ENCODE results near the gene LCT.

LCT gene

DNA sequence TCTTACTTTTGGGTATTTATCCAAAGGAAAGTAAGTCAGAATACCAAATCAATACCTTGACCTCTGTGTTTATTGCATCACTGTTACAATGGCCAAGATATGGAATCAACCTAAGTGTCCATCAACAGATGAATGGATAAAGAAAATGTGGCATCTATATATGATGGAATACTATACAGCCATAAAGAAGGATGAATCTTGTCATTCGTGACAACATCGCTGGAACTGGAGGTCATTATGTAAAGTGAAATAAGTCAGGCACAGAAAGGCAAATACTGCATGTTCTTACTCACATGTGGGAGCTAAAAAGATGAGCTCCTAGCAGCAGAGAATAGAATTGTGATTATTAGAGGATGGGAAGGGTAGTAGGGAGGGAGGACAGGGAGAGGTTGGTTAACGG, 34.6 kb downstream of the LCT start:
- DNase-seq (ENCODE audit: extremely low spot score), result no peak
- ChIA-PET CTCF (interaction anchor here (1.4 to 8.3 kb wide), 4 partner anchors 8 to 14 kb away, joined by 3 to 187 read pairs (median 6); no protein-coding TSS in a partner anchor), POLR2A (no interaction called here)
- TF ChIP-seq, protein P1, sequence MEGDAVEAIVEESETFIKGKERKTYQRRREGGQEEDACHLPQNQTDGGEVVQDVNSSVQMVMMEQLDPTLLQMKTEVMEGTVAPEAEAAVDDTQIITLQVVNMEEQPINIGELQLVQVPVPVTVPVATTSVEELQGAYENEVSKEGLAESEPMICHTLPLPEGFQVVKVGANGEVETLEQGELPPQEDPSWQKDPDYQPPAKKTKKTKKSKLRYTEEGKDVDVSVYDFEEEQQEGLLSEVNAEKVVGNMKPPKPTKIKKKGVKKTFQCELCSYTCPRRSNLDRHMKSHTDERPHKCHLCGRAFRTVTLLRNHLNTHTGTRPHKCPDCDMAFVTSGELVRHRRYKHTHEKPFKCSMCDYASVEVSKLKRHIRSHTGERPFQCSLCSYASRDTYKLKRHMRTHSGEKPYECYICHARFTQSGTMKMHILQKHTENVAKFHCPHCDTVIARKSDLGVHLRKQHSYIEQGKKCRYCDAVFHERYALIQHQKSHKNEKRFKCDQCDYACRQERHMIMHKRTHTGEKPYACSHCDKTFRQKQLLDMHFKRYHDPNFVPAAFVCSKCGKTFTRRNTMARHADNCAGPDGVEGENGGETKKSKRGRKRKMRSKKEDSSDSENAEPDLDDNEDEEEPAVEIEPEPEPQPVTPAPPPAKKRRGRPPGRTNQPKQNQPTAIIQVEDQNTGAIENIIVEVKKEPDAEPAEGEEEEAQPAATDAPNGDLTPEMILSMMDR (IDR thresholded peaks at IDR 0.05; ENCODE audit: control extremely low read depth, extremely low read depth, low read depth, missing control alignments), result no peak

DNA sequence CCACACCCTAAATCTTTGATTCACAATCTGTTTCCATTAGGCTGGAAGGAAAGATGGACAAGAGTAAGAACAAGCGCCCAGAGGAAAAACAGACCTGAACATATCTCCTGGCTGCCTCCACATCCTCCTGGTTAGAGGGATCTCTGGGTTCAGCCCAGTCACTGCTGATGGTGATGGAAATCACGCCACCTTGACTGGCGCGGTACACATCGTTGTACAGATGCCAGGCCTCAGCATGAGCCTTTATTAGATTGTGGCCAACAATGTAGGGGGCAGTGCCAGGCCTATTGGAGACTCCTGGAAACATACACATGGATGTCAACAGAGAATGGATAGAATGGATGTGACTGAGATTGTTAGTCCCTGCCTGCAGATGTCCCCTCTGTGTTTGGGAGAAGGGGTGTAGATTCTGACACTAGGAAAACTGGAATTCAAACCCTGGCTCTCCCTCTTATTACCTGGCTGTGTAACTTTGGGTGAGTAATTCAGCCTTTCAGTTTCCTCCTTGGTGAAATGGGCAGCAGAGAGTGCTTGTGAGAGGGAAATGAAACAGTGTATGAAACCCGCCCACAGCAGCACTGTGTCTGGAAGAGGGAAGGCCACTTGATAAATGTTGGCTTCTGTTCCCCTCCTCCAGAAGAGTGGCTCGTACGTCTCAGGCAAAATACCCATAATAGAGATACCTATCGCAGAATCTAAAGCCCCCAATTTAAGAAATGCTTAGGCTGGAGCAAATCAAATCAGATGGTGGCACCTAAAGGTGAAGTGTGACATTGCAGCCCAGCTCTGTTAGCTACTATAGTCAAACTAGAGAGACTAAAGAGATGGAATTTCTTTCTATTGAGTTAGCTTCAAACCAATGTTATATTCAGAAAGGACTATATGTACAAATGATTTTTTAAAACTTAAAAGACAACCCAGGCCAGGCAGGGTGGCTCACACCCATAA, 36.2 kb downstream of the LCT start:
- DNase-seq (ENCODE audit: extremely low spot score), result no peak
- CTCF ChIA-PET, result interaction anchor here (1.1 to 8.3 kb wide), 3 partner anchors 8 to 584 kb away, joined by 3 to 187 read pairs (median 4); no protein-coding TSS in a partner anchor
- TF ChIP-seq, protein P1 (IDR thresholded peaks at IDR 0.05; ENCODE audit: control extremely low read depth, extremely low read depth, low read depth, missing control alignments), result no peak
- POLR2A ChIA-PET, result no interaction called here

DNA sequence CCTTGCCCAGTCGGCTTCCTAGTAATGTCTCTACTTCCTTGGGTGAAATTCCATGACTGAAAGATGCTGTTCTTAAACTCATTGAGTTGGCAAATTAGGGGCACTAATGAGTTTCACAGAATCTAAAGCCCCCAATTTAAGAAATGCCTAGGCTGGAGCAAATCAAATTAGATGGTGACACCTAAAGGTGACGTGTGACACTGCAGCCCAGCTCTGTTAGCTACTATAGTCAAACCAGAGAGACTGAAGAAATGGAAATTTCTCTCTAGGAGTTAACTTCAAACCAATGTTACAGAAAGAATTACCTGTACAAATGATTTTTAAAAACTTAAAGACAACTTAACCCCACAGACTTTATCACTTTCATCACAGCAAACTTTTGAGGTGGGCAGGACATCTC, 37.2 kb downstream of the LCT start:
- ChIA-PET POLR2A (no interaction called here), CTCF (interaction anchor here (1.4 to 8.3 kb wide), 4 partner anchors 13 to 795 kb away, joined by 4 to 187 read pairs (median 77); no protein-coding TSS in a partner anchor)
- TF ChIP-seq, protein P1 (IDR thresholded peaks at IDR 0.05; ENCODE audit: control extremely low read depth, extremely low read depth, low read depth, missing control alignments), result no peak
- no peak for DNase-seq (ENCODE audit: extremely low spot score)

DNA sequence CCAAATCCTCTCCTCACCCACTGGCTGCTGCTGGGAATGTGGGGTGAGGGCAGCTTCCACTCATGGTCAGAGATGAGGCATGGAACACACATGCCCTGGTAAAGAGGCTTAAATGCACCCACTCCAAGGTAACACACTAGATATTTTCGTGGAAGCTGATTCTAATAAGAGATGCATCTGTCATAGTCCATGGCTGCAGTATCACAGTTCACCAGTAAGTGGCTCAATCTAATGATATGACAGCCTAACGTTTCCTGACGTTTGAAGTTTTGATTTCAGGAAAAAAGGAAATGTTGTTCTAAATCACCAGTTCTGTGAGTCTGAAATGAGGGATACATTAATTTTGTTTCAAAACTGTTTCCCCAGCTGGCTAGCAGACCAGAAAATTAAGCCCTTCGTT, 38.2 kb downstream of the LCT start:
- ChIA-PET POLR2A (no interaction called here), CTCF (interaction anchor here (1.1 to 8.3 kb wide), 19 partner anchors 14 to 794 kb away, joined by 3 to 187 read pairs (median 4); partner anchors contain the start of gene MCM6)
- TF ChIP-seq, protein P1 (IDR thresholded peaks at IDR 0.05; ENCODE audit: control extremely low read depth, extremely low read depth, low read depth, missing control alignments), result no peak
- no peak for DNase-seq (ENCODE audit: extremely low spot score)

DNA sequence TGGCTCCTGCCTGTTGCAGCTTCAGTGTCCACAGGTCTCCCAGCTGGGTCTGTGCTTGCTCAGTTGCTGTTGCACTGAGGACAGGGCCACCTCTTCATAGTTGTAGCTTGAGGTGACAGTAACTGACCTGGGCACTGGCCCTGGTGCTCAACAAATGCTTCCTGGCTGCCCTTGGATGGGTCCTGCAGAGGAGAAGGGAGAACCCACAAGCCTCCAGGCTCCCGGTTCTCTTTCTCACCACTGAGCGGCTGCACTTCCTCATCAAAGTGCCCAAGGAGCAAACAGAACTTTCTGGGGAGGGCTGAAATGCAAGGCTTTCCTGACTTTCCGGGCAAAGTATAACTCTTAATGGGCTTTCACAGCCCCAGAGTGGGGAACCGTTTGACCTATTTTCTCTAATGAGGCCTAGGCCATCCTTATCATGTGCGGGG, 38.7 kb downstream of the LCT start:
- TF ChIP-seq, protein P1 (IDR thresholded peaks at IDR 0.05; ENCODE audit: control extremely low read depth, extremely low read depth, low read depth, missing control alignments), result no peak
- POLR2A ChIA-PET, result no interaction called here

DNA sequence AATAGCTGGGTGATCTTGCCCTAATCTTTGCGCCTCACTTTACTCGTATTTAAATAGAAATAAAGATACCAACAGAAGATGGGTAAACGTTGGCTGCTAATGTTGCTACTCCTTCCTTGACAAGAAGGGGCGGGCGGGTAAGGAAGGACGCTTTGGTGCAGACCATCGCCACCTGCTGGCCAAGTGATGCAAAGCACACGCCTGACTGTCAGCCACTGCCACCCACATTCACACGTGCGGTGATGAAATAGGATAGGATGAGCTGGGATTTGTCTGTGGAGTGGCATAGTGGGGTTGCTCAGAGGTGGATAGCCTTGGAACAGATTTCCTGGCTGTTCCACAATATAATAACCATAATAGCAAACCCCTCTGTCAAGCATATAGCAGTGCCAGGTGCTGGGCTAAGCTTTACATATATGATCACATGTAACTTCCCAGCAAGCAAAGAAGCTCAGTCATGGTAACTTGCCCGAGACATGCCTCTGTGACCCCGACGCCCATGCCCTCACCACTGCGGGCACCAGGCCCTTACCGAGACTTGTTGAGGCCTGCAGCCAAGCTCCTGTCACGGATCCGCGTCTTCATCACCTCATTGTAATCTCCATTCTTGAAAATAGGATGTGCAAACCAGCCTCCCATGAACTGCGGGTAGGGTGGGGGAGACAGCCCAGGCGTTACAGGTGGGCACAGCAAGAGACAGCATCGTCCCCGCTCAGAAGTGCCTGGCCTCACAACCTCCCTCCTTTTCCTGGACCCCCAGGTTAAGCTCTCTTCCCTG, 39.3 kb downstream of the LCT start:
- peak; percentile 86 for DNase-seq (ENCODE audit: extremely low spot score)
- TF ChIP-seq, protein P1 (IDR thresholded peaks at IDR 0.05; ENCODE audit: control extremely low read depth, extremely low read depth, low read depth, missing control alignments), result peak; percentile 99
- CTCF ChIA-PET, result interaction anchor here (0.6 to 8.3 kb wide), 56 partner anchors 14 to 1632 kb away, joined by 3 to 187 read pairs (median 4); partner anchors contain the start of genes LCT and MCM6
- POLR2A ChIA-PET, result no interaction called here

More for the DNA sequence above, 38.7 kb downstream of the LCT start:
- no peak for DNase-seq (ENCODE audit: extremely low spot score)
- CTCF ChIA-PET, result interaction anchor here (0.7 to 8.3 kb wide), 45 partner anchors 14 to 810 kb away, joined by 3 to 187 read pairs (median 4); partner anchors contain the start of gene MCM6
